Rectal smooth muscle tissue (tissue), 1 donor: ENCODE data around the gene MOAP1.
A peak's percentile ranks its signal among the peaks of the same experiment; 100 is the strongest.

Experiments used
- H3K27ac ChIP-seq: one replicate; pipeline ENCODE4 v1.7.0; 2013; ENCODE audit warnings: low read depth, low read length, inconsistent platforms
- H3K27me3 ChIP-seq: one replicate; pipeline ENCODE4 v1.7.0; 2013; ENCODE audit warnings: low read length; ENCODE audit not compliant: control insufficient read depth, insufficient read depth
- H3K36me3 ChIP-seq: one replicate; pipeline ENCODE4 v1.7.0; 2013; ENCODE audit warnings: low read length; ENCODE audit not compliant: control insufficient read depth, insufficient read depth
- H3K4me1 ChIP-seq: one replicate; pipeline ENCODE4 v1.7.0; 2013; ENCODE audit warnings: low read length; ENCODE audit not compliant: control insufficient read depth, insufficient read depth
- H3K4me3 ChIP-seq: one replicate; pipeline ENCODE4 v1.7.0; 2013; ENCODE audit warnings: low read length
- H3K9ac ChIP-seq: one replicate; pipeline ENCODE4 v1.7.0; 2013; ENCODE audit warnings: low read length

MOAP1 gene

DNA sequence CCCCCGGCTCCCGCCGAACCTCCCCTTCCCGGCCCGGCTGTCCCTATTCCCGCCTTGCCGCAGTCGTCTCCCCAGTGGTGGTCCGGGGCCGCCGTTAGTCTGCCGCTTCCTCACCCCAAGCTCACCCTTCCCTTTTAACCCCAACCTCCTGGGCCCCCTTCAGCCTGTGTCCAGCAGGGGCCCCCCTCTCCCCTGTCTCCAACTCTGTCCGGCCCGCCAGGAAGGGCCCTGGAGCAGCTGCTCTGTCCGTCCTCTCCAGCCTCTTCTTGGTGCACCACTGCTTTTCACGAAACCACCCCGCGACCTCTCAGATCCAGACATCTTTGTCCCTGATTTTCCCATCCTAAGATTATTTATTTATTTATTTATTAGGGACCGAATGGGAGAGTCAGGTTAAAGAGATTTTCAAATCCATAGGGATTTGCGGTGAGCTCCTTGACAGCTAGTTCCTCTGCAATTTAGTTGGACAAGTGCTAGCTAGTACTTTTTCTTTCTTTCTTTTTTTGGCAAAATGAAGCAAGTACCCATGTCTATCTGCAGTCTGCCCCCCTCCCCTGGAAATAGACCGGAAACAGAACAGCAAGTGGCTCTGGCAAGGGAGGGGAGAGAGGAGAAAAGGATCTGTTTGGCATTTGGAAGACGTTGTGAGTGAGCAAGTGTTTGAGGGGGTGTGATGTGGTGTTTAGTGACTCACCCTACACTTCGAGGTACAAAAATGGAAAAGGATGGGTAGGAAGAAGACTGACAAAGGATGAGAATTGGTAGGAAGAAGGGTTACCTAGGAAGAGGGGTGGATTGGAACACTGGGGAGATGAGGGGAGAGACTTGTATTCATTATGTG is 23.0 kb upstream of the MOAP1 start:
- peaks cover 3% of the 10 kb centered on the region for H3K4me1 ChIP-seq
- peak overlapping the region; percentile 80 for H3K4me3 ChIP-seq
- H3K9ac ChIP-seq: peak overlapping the region; percentile 32
- H3K27ac ChIP-seq: peak overlapping the region; percentile 78
- no peaks in the 10 kb centered on the region for H3K36me3 ChIP-seq
- H3K27me3 ChIP-seq: no peaks in the 10 kb centered on the region

DNA sequence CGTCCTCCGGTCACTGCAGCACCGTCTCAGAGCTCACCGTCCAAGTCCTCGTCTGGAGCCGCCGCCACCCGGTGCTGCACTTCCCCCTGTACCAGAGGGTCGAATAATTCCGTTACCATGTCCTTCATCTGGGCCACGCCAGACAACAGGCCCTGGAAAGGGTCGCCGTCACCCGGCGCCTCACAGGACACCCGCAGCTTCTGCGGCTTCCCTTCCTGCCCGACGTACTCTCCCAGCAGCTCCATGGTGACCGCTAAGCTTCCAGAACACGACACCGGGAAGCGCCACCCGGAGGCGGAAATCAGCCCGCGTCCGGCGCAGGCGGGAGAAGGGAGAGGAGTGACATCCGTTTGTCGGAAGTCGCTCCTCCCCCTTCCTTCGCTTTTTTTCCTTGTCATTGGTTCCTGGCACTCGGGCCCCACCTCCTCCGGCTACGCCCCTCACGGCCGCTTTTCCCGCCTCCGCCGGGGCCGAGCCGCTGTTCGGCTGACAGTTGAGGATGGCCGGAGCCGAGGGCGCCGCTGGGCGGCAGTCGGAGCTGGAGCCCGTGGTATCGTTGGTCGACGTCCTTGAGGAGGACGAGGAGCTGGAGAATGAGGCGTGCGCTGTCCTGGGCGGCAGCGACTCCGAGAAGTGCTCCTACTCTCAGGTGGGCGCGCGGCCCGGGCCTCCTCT is 22.2 kb upstream of the MOAP1 start, which contains the start of the genes GON7 and UBR7:
TSS of gene GON7 (minus strand) at position 273 of the 675 bp plus-strand sequence. CDS start at position 245, 28 bp downstream.
TSS of gene UBR7 (plus strand) at position 464 of the 675 bp plus-strand sequence. CDS start at position 500, 36 bp downstream.
- no peaks in the 10 kb centered on the region for H3K36me3 ChIP-seq
- H3K27me3 ChIP-seq: no peaks in the 10 kb centered on the region
- H3K4me3 ChIP-seq: peak within 1 kb of the TSS; percentile 80
- H3K27ac ChIP-seq: peak within 1 kb of the TSS; percentile 78
- peaks cover 3% of the 10 kb centered on the region for H3K4me1 ChIP-seq
- peak within 1 kb of the TSS; percentile 42 for H3K9ac ChIP-seq

GRCh38 chr14:93201155-93201704 is 16.5 kb upstream of the MOAP1 start:
- no peaks in the 10 kb centered on the region for H3K27me3 ChIP-seq
- no peak overlapping the region for H3K27ac ChIP-seq
- H3K4me3 ChIP-seq: no peak overlapping the region
- H3K9ac ChIP-seq: no peak overlapping the region
- peaks cover 2% of the 10 kb centered on the region for H3K4me1 ChIP-seq
- no peaks in the 10 kb centered on the region for H3K36me3 ChIP-seq

GRCh38 chr14:93200553-93200952 is 15.9 kb upstream of the MOAP1 start:
- H3K36me3 ChIP-seq: no peaks in the 10 kb centered on the region
- no peaks in the 10 kb centered on the region for H3K27me3 ChIP-seq
- no peaks in the 10 kb centered on the region for H3K4me1 ChIP-seq
- H3K9ac ChIP-seq: no peak overlapping the region
- H3K27ac ChIP-seq: no peak overlapping the region
- H3K4me3 ChIP-seq: no peak overlapping the region

DNA sequence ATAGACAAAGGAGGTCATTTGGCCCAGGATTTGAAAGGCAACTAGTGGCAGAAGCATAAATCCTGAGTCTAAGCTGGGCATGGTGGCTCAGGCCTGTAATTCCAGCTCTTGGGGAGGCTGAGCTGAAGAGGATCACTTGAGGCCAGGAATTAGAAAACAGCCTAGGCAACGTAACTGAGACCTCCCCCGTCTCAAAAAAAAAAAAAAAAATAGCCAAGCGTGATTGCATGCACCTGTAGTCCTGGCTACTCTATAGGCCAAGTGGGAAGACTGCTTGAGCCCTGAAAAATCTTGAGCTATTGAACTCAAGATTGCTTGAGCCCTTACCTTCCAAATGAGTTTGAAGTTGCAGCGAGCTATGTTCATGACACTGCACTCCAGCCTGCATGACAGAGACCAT is 14.3 kb upstream of the MOAP1 start:
- no peaks in the 10 kb centered on the region for H3K36me3 ChIP-seq
- no peaks in the 10 kb centered on the region for H3K27me3 ChIP-seq
- no peak overlapping the region for H3K27ac ChIP-seq
- H3K4me1 ChIP-seq: no peaks in the 10 kb centered on the region
- H3K4me3 ChIP-seq: no peak overlapping the region
- no peak overlapping the region for H3K9ac ChIP-seq

DNA sequence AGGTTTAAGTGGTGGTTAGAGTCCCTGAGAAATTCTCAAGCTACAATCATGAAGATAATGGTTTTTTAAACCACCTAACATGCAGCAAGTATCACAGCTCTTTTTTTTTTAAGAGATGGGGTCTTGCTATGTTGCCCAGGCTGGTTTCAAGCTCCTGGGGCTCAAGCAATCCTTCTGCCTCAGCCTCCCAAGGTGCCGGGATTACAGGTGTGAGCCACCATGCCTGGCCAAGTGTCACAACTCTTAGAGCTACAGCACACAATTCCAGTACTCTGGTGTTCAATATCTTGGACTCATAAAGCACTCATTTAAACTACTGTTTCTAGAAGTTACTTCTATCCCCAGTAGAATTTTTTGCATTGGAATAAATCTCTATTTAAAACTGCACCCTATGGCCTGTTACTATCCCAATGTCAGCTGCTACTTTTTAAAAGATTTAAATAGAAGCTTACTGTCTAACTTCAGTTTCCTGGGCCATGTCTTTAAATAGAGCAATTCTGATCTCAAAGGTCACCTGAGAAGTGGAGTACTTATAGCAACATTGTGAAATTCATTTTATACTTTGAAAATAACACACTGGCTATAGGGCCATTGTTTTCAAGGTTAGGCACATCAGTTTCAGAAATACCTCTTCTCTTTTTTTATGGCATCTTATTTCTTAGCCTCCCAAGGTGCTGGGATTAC is 10.8 kb upstream of the MOAP1 start:
- Histone ChIP-seq H3K27ac (no peak overlapping the region), H3K4me3 (no peak overlapping the region), H3K9ac (no peak overlapping the region), H3K36me3 (no peaks in the 10 kb centered on the region), H3K27me3 (no peaks in the 10 kb centered on the region), H3K4me1 (no peaks in the 10 kb centered on the region)

GRCh38 chr14:93186956-93187355 is 2.3 kb upstream of the MOAP1 start:
- H3K36me3 ChIP-seq: peaks cover 4% of the 10 kb centered on the region
- no peaks in the 10 kb centered on the region for H3K27me3 ChIP-seq
- no peak overlapping the region for H3K4me3 ChIP-seq
- no peak overlapping the region for H3K9ac ChIP-seq
- no peak overlapping the region for H3K27ac ChIP-seq
- H3K4me1 ChIP-seq: peaks cover 12% of the 10 kb centered on the region

- Histone ChIP-seq H3K4me1 (peaks cover 12% of the 10 kb centered on the region), H3K36me3 (peaks cover 6% of the 10 kb centered on the region), H3K27me3 (no peaks in the 10 kb centered on the region), H3K27ac (no peak overlapping the region), H3K9ac (no peak overlapping the region), H3K4me3 (no peak overlapping the region)
These were observed 1.8 kb upstream of the MOAP1 start for GRCh38 chr14:93186466-93186865.

GRCh38 chr14:93185349-93185720 is 638 bp upstream of the MOAP1 start:
- Histone ChIP-seq H3K4me1 (peaks cover 12% of the 10 kb centered on the region), H3K27ac (peak overlapping the region; percentile 97), H3K36me3 (peaks cover 6% of the 10 kb centered on the region), H3K9ac (peak overlapping the region; percentile 28), H3K27me3 (no peaks in the 10 kb centered on the region), H3K4me3 (peak overlapping the region; percentile 92)

GRCh38 chr14:93183596-93184317 is 940 bp downstream of the MOAP1 start:
- Histone ChIP-seq H3K36me3 (peaks cover 6% of the 10 kb centered on the region), H3K27me3 (no peaks in the 10 kb centered on the region), H3K4me3 (peak overlapping the region; percentile 95), H3K9ac (peak overlapping the region; percentile 99), H3K27ac (peak overlapping the region; percentile 97), H3K4me1 (peaks cover 12% of the 10 kb centered on the region)

- no peak overlapping the region for H3K9ac ChIP-seq
- H3K4me3 ChIP-seq: no peak overlapping the region
- H3K27me3 ChIP-seq: no peaks in the 10 kb centered on the region
- H3K36me3 ChIP-seq: no peaks in the 10 kb centered on the region
- no peak overlapping the region for H3K27ac ChIP-seq
- no peaks in the 10 kb centered on the region for H3K4me1 ChIP-seq
These were observed 9.2 kb downstream of the MOAP1 start for GRCh38 chr14:93175492-93175891.
